HepG2 (cell line): ENCODE results near the gene MADD. TPM values are rescaled to one million over a fixed set of nuclear protein-coding genes. Genes with fewer than 3 reads are reported as not detected.

Experiments
- IRF2 ChIP-seq: IDR thresholded peaks from 2 replicates; pipeline ENCODE4 v1.6.1; 2018; ENCODE audit warnings: missing genetic modification reagents, missing compliant biosample characterization
- KDM2A ChIP-seq: sonication (generic); formaldehyde crosslinking; IDR thresholded peaks from 2 replicates; pipeline ENCODE4 v1.4.0; 2020; ENCODE audit warnings: low read depth, missing genetic modification reagents, borderline replicate concordance
- KDM4B ChIP-seq: sonication (generic); formaldehyde crosslinking; IDR thresholded peaks from 2 replicates; pipeline ENCODE4 v1.4.0; 2020; ENCODE audit warnings: missing genetic modification reagents
- KLF15 ChIP-seq: sonication (generic); formaldehyde crosslinking; IDR thresholded peaks from 2 replicates; pipeline ENCODE4 v1.8.1; 2023; ENCODE audit warnings: borderline replicate concordance, mild to moderate bottlenecking, inconsistent platforms, missing genetic modification reagents, mixed read lengths
- PHB2 ChIP-seq: fragments of 450-650 bp; IDR thresholded peaks from 2 replicates; pipeline ENCODE4 v1.6.1; 2018; ENCODE audit not compliant: partially characterized antibody
- SP2 ChIP-seq: sonication (generic); formaldehyde crosslinking; IDR thresholded peaks from 2 replicates; pipeline ENCODE4 v1.5.1; 2020; ENCODE audit warnings: mild to moderate bottlenecking, missing genetic modification reagents
- ZC3H4 ChIP-seq: sonication (generic); formaldehyde crosslinking; IDR thresholded peaks from 2 replicates; pipeline ENCODE4 v1.4.0; 2020; ENCODE audit warnings: missing genetic modification reagents, borderline replicate concordance
- ZNF138 ChIP-seq: sonication (generic); formaldehyde crosslinking; IDR thresholded peaks from 2 replicates; pipeline ENCODE4 v1.5.0; 2020; ENCODE audit warnings: mild to moderate bottlenecking, low read depth, missing genetic modification reagents
- ZNF333 ChIP-seq: sonication (generic); formaldehyde crosslinking; IDR thresholded peaks from 2 replicates; pipeline ENCODE4 v1.4.0; 2020; ENCODE audit warnings: mild to moderate bottlenecking, missing genetic modification reagents, borderline replicate concordance
- ZNF510 ChIP-seq: sonication (generic); formaldehyde crosslinking; IDR thresholded peaks from 2 replicates; pipeline ENCODE4 v1.4.0; 2020; ENCODE audit warnings: low read depth, mild to moderate bottlenecking, missing genetic modification reagents
- ZNF629 ChIP-seq: sonication (generic); formaldehyde crosslinking; conservative IDR thresholded peaks from 2 replicates; pipeline ENCODE4 v1.5.0; 2020; ENCODE audit warnings: missing genetic modification reagents
- polyA plus RNA-seq, 8 experiments: library from polyadenylated mRNA; depleted of rRNA in 3 of 8; stranded (reverse) in 7 of 8; unstranded in 1 of 8; fragments of >200 nt; fragmentation: Illumina TruSeq in 4 of 8; extraction: Trizol in 4 of 8; gene quantifications; 2 replicates each; pipeline versions ENCODE4 v1.2.1 to v1.2.3, GENCODE V29; 2011 to 2016; ENCODE audit warnings: low read depth in 4 of 8, missing spikeins in 1 of 8, mixed read lengths in 1 of 8; ENCODE audit not compliant: insufficient read depth in 1 of 8
- total RNA-seq, 5 experiments: library from RNA; depleted of rRNA; stranded (reverse); fragments of >200 nt; fragmentation: Illumina TruSeq; extraction: Trizol; gene quantifications; 2 replicates each; pipeline ENCODE4 v1.2.3, GENCODE V29; 2016; ENCODE audit warnings: low read depth in 1 of 5
- TF ChIP-seq, protein P1 (sequence below), 2 experiments: sonication (generic) in 1 of 2; formaldehyde crosslinking in 1 of 2; IDR thresholded peaks; 2 replicates each; pipeline versions ENCODE4 v1.4.0 to v1.6.1; 2016 to 2020; ENCODE audit warnings: borderline replicate concordance in 1 of 2, low read depth in 1 of 2, mild to moderate bottlenecking in 1 of 2, missing genetic modification reagents in 1 of 2
- TF ChIP-seq, protein P2 (sequence below): sonication (generic); formaldehyde crosslinking; IDR thresholded peaks from one replicate; pipeline ENCODE4 v1.5.1; 2020; ENCODE audit warnings: mild to moderate bottlenecking, missing genetic modification reagents; ENCODE audit errors: not compliant biosample characterization
- TF ChIP-seq, protein P3 (sequence below): IDR thresholded peaks from 2 replicates; pipeline ENCODE4 v1.6.1; 2016

The MADD gene
- total and polyA plus RNA-seq, 2 of the 13 experiments (the other 11 are each of a cell fraction or from before 2014, with no cell fraction given) = 18.0 to 29.2 TPM

DNA sequence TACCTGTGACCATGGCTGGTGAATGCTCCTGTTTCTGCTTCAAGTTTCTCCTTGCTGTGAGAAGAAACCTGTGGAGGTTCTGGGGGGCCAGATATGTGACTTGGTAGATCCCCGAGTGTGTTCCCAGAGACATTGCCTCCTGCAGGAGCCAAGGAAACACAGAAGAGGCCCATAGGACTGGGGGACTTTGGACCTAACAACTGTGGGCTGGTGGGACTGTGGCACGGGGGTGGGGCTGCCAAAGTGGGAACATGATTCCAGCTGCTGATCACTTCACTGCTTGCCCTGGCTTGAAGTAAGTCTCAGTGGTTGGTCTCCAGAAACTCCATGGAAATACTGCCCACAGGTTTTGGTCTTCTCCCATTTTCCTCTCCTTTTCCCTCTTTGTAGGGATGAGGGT is 16.3 kb upstream of the MADD start (continued):
- TF ChIP-seq, protein P1, sequence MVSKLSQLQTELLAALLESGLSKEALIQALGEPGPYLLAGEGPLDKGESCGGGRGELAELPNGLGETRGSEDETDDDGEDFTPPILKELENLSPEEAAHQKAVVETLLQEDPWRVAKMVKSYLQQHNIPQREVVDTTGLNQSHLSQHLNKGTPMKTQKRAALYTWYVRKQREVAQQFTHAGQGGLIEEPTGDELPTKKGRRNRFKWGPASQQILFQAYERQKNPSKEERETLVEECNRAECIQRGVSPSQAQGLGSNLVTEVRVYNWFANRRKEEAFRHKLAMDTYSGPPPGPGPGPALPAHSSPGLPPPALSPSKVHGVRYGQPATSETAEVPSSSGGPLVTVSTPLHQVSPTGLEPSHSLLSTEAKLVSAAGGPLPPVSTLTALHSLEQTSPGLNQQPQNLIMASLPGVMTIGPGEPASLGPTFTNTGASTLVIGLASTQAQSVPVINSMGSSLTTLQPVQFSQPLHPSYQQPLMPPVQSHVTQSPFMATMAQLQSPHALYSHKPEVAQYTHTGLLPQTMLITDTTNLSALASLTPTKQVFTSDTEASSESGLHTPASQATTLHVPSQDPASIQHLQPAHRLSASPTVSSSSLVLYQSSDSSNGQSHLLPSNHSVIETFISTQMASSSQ (IDR thresholded peaks at IDR 0.05; ENCODE audit: low read depth) = no peak
- TF ChIP-seq, protein P1 (CRISPR knock-in tag; IDR thresholded peaks at IDR 0.05; ENCODE audit: borderline replicate concordance) = peak; percentile 57; the same call in 1 of the 2 replicates
- no peak for TF ChIP-seq PHB2
- TF ChIP-seq IRF2 (CRISPR knock-in tag) = no peak
- TF ChIP-seq, protein P2, sequence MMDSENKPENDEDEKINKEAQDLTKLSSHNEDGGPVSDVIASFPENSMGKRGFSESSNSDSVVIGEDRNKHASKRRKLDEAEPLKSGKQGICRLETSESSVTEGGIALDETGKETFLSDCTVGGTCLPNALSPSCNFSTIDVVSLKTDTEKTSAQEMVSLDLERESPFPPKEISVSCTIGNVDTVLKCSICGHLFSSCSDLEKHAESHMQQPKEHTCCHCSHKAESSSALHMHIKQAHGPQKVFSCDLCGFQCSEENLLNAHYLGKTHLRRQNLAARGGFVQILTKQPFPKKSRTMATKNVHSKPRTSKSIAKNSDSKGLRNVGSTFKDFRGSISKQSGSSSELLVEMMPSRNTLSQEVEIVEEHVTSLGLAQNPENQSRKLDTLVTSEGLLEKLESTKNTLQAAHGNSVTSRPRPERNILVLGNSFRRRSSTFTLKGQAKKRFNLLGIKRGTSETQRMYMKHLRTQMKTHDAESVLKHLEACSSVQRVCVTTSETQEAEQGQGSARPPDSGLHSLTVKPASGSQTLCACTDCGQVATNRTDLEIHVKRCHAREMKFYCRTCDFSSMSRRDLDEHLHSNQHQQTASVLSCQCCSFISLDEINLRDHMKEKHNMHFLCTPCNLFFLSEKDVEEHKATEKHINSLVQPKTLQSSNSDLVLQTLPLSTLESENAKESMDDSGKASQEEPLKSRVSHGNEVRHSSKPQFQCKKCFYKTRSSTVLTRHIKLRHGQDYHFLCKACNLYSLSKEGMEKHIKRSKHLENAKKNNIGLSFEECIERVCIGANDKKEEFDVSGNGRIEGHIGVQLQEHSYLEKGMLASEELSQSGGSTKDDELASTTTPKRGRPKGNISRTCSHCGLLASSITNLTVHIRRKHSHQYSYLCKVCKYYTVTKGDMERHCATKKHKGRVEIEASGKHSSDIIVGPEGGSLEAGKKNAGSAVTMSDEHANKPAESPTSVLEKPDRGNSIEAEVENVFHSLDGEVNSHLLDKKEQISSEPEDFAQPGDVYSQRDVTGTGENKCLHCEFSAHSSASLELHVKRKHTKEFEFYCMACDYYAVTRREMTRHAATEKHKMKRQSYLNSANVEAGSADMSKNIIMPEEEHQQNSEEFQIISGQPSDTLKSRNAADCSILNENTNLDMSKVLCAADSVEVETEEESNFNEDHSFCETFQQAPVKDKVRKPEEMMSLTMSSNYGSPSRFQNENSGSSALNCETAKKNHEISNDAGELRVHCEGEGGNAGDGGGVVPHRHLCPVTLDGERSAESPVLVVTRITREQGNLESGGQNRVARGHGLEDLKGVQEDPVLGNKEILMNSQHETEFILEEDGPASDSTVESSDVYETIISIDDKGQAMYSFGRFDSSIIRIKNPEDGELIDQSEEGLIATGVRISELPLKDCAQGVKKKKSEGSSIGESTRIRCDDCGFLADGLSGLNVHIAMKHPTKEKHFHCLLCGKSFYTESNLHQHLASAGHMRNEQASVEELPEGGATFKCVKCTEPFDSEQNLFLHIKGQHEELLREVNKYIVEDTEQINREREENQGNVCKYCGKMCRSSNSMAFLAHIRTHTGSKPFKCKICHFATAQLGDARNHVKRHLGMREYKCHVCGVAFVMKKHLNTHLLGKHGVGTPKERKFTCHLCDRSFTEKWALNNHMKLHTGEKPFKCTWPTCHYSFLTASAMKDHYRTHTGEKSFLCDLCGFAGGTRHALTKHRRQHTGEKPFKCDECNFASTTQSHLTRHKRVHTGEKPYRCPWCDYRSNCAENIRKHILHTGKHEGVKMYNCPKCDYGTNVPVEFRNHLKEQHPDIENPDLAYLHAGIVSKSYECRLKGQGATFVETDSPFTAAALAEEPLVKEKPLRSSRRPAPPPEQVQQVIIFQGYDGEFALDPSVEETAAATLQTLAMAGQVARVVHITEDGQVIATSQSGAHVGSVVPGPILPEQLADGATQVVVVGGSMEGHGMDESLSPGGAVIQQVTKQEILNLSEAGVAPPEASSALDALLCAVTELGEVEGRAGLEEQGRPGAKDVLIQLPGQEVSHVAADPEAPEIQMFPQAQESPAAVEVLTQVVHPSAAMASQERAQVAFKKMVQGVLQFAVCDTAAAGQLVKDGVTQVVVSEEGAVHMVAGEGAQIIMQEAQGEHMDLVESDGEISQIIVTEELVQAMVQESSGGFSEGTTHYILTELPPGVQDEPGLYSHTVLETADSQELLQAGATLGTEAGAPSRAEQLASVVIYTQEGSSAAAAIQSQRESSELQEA = no peak
- 0 out of 2 replicates have a peak, but pooled peaks have one; percentile 68 for TF ChIP-seq ZNF510 (CRISPR knock-in tag)
- TF ChIP-seq ZNF138 (CRISPR knock-in tag) = no peak
- no peak for TF ChIP-seq ZNF629 (CRISPR knock-in tag)
- TF ChIP-seq KDM2A = no peak
- TF ChIP-seq SP2 = no peak; the same call in 1 of the 2 replicates
- TF ChIP-seq, protein P3, sequence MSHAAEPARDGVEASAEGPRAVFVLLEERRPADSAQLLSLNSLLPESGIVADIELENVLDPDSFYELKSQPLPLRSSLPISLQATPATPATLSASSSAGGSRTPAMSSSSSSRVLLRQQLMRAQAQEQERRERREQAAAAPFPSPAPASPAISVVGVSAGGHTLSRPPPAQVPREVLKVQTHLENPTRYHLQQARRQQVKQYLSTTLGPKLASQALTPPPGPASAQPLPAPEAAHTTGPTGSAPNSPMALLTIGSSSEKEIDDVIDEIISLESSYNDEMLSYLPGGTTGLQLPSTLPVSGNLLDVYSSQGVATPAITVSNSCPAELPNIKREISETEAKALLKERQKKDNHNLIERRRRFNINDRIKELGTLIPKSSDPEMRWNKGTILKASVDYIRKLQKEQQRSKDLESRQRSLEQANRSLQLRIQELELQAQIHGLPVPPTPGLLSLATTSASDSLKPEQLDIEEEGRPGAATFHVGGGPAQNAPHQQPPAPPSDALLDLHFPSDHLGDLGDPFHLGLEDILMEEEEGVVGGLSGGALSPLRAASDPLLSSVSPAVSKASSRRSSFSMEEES (CRISPR knock-in tag) = peak; percentile 21; the same call in 1 of the 2 replicates
- no peak for TF ChIP-seq ZNF333 (CRISPR knock-in tag)
- TF ChIP-seq KDM4B (CRISPR knock-in tag) = no peak
- no peak for TF ChIP-seq ZC3H4
- TF ChIP-seq KLF15 (CRISPR knock-in tag) = no peak
